ACC112 (cell line): Measurements from ENCODE around the gene FAM241B.

Experiments
- H2AFZ ChIP-seq: fragments of 200-600 bp; sonication (generic); one replicate; pipeline ENCODE4 v1.6.0; 2017; ENCODE audit warnings: antibody characterized with exemption, low read length; ENCODE audit not compliant: unreplicated experiment
- H3K27ac ChIP-seq: fragments of 200-600 bp; sonication (generic); 2 replicates; pipeline ENCODE4 v1.5.1; 2014; ENCODE audit warnings: low read depth, mild to moderate bottlenecking, antibody characterized with exemption, low read length, moderate library complexity
- H3K27me3 ChIP-seq: fragments of 200-600 bp; sonication (generic); 2 replicates; pipeline ENCODE4 v1.6.1; 2014; ENCODE audit warnings: mild to moderate bottlenecking, antibody characterized with exemption, low read length, moderate library complexity, mixed read lengths; ENCODE audit not compliant: insufficient read depth
- H3K36me3 ChIP-seq: fragments of 200-600 bp; sonication (generic); 2 replicates; pipeline ENCODE4 v1.6.1; 2016; ENCODE audit warnings: mild to moderate bottlenecking, antibody characterized with exemption, low read length, moderate library complexity, mixed read lengths; ENCODE audit not compliant: insufficient read depth
- H3K4me1 ChIP-seq: fragments of 200-600 bp; sonication (generic); one replicate; pipeline ENCODE4 v1.6.1; 2016; ENCODE audit warnings: low read length, mixed read lengths; ENCODE audit not compliant: insufficient read depth, unreplicated experiment, control insufficient read depth
- H3K4me3 ChIP-seq: fragments of 200-600 bp; sonication (generic); 2 replicates; pipeline ENCODE4 v1.5.1; 2014; ENCODE audit warnings: mild to moderate bottlenecking, low read depth, low read length
- H3K79me2 ChIP-seq: fragments of 200-600 bp; sonication (generic); one replicate; pipeline ENCODE4 v1.6.0; 2016; ENCODE audit warnings: low read length; ENCODE audit not compliant: control insufficient read depth, unreplicated experiment, insufficient read depth

FAM241B gene

GRCh38 chr10:69643779-69644657, 14.0 kb downstream of the FAM241B start:
- Histone ChIP-seq H3K79me2 (no peaks in the 10 kb centered on the region), H3K4me1 (no peaks in the 10 kb centered on the region), H3K4me3 (no peak overlapping the region), H3K36me3 (no peaks in the 10 kb centered on the region), H3K27me3 (peaks cover 14% of the 10 kb centered on the region), H2AFZ (no peak overlapping the region), H3K27ac (no peak overlapping the region)

DNA sequence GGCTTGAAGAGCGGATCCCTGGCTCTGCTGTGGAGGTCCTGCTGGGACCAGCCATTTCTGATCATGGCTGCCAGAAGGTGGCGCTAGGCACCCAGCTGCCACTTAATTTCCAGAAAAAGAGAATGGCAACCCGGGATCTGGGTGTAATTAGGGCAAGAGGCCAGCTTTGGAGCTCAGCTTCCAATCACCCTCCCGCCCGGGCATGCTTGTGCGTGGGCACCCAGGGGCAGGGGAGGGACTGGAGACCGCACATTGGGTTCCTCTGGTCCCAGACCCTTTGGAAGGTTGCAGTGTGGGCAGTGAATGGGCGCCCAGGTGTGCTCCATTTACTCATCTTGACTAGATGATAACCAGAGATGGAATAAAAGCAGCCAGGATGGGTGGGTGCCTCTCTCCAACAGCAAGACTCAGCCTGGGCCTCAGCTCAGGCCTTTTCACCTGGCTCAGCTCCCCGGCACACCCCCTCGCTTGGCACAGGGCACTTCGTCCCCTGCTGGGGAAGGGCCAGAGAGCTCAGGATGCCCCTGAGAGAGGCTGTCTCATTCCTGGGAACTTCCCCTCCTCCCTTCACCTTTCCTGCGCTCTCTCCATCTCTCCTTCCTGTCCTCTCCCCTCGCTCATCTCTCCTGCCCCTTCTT, 14.7 kb downstream of the FAM241B start:
- H3K36me3 ChIP-seq, result no peaks in the 10 kb centered on the region
- H3K79me2 ChIP-seq, result no peaks in the 10 kb centered on the region
- no peaks in the 10 kb centered on the region for H3K4me1 ChIP-seq
- H2AFZ ChIP-seq, result no peak overlapping the region
- no peak overlapping the region for H3K27ac ChIP-seq
- H3K4me3 ChIP-seq, result no peak overlapping the region
- peaks cover 14% of the 10 kb centered on the region for H3K27me3 ChIP-seq

GRCh38 chr10:69645296-69646184, 15.5 kb downstream of the FAM241B start:
- Histone ChIP-seq H2AFZ (no peak overlapping the region), H3K36me3 (no peaks in the 10 kb centered on the region), H3K27me3 (peaks cover 14% of the 10 kb centered on the region), H3K4me3 (no peak overlapping the region), H3K4me1 (no peaks in the 10 kb centered on the region), H3K27ac (no peak overlapping the region), H3K79me2 (no peaks in the 10 kb centered on the region)

DNA sequence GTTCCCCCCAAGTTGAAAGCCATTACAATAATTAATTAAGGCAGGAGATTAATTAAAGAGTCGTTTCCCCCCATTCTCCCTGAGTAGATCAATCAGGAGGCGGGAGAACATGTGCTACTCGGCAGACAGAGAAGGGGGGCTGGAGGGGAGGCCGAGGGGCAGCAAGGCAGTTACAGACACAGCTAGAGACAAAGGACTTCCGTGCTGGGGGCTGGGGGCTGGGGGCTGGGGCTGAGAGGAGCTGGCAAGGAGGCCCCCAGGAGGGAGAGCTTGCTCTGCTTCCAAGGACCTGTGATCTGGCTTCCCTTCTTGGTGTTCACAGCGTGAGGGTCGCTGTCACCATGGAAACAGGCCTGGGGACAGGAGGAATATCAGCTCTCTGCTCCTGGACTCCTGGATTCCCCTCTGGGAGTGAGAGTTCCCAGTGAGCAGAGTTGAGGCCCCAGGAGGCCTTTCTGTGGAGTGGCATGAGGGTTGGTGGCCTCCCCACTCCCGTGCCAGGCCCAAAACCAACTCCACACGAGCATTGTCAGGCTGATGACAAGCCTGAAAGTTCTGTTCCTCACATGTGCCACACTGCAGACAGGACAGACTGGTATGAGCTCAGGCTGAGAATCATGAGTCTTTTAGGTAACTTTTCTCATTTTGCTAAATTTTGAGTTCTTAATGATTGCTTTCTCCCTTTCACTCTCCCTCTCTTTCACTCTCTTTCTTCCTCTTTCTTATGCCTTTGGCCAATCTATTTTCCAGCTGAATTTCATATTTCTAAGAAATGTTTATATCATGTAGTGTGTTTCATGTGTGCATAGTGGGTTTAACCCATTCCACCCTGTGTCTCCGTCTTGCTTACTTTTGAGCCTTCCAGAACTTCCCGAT, 16.4 kb downstream of the FAM241B start:
- no peak overlapping the region for H3K4me3 ChIP-seq
- H3K36me3 ChIP-seq, result no peaks in the 10 kb centered on the region
- no peaks in the 10 kb centered on the region for H3K4me1 ChIP-seq
- H3K79me2 ChIP-seq, result no peaks in the 10 kb centered on the region
- no peak overlapping the region for H2AFZ ChIP-seq
- H3K27ac ChIP-seq, result no peak overlapping the region
- H3K27me3 ChIP-seq, result peaks cover 14% of the 10 kb centered on the region

DNA sequence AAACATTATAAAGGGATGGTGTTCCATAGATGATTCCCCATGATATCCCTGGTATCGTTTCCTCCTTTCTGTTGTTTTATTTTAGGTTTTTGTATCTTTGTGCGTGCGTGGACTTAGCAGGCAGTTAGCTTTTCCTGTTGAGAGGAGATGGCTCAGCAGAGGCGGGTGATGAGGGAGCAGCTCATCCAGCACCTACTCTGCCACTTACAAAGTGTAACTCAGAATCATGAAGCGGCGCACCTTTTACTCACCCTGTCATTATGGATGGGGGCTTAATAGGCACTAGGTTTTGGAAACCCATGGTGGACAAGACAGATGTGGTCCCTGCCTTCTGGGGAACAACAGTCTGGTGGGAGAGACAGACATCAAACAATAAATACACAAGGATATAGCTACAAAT, 17.1 kb downstream of the FAM241B start:
- no peaks in the 10 kb centered on the region for H3K4me1 ChIP-seq
- H2AFZ ChIP-seq, result no peak overlapping the region
- H3K27me3 ChIP-seq, result peaks cover 14% of the 10 kb centered on the region; the same call in 1 of the 2 replicates
- no peak overlapping the region for H3K27ac ChIP-seq
- no peak overlapping the region for H3K4me3 ChIP-seq
- no peaks in the 10 kb centered on the region for H3K79me2 ChIP-seq
- no peaks in the 10 kb centered on the region for H3K36me3 ChIP-seq

GRCh38 chr10:69647819-69648218, 17.8 kb downstream of the FAM241B start:
- no peak overlapping the region for H3K27ac ChIP-seq
- no peak overlapping the region for H2AFZ ChIP-seq
- no peaks in the 10 kb centered on the region for H3K79me2 ChIP-seq
- no peaks in the 10 kb centered on the region for H3K4me1 ChIP-seq
- no peaks in the 10 kb centered on the region for H3K36me3 ChIP-seq
- peaks cover 12% of the 10 kb centered on the region; the same call in 1 of the 2 replicates for H3K27me3 ChIP-seq
- no peak overlapping the region for H3K4me3 ChIP-seq

- no peaks in the 10 kb centered on the region for H3K79me2 ChIP-seq
- H3K27me3 ChIP-seq, result peaks cover 13% of the 10 kb centered on the region
- no peaks in the 10 kb centered on the region for H3K36me3 ChIP-seq
- no peak overlapping the region for H3K27ac ChIP-seq
- H3K4me3 ChIP-seq, result no peak overlapping the region
- H2AFZ ChIP-seq, result no peak overlapping the region
- no peaks in the 10 kb centered on the region for H3K4me1 ChIP-seq
These were observed 18.4 kb downstream of the FAM241B start for GRCh38 chr10:69648461-69648860.

- no peaks in the 10 kb centered on the region for H3K4me1 ChIP-seq
- H3K27ac ChIP-seq, result no peak overlapping the region
- H3K27me3 ChIP-seq, result peaks cover 23% of the 10 kb centered on the region
These were observed 19.9 kb downstream of the FAM241B start for GRCh38 chr10:69649786-69650550.

GRCh38 chr10:69650589-69651261, 20.7 kb downstream of the FAM241B start:
- H2AFZ ChIP-seq, result no peak overlapping the region
- no peaks in the 10 kb centered on the region for H3K4me1 ChIP-seq
- H3K36me3 ChIP-seq, result no peaks in the 10 kb centered on the region
- H3K27ac ChIP-seq, result no peak overlapping the region
- no peak overlapping the region for H3K4me3 ChIP-seq
- H3K79me2 ChIP-seq, result no peaks in the 10 kb centered on the region
- peaks cover 28% of the 10 kb centered on the region for H3K27me3 ChIP-seq

More at GRCh38 chr10:69649786-69650550, 19.9 kb downstream of the FAM241B start:
- Histone ChIP-seq H3K4me3 (no peak overlapping the region), H2AFZ (no peak overlapping the region), H3K36me3 (no peaks in the 10 kb centered on the region), H3K79me2 (no peaks in the 10 kb centered on the region)
